Measurements from ENCODE around the gene MDH2.
"Not testable (repeated sequence)": the region's sequence is repeated elsewhere in the genome, so short reads cannot be mapped to it uniquely, and the experiment has no call there.

Gene MDH2

GRCh38 chr7:76047305-76047810 is 548 bp upstream of the MDH2 start:
- peak; percentile 51 to 62 (median 57) for DNase-seq

GRCh38 chr7:76048668-76048988 is 722 bp downstream of the MDH2 start:
- DNase-seq = no peak

DNA sequence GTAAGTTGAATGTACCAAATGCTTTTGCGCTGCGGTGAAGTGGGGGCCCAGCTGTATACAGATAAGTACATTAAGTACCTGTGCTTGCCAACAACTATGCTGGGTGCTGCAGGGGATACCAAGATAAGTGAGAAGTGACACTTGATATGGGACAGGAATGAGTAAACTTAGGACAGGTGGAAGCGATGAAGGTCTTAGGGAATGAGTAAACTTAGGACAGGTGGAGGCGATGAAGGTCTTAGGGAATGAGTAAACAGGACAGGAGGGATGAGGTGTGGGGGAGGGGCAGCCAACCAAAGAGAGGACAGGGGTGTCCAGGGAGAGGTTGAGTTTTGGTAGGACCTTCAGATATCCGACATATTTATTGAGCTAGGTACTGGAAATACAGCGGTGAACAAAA is 1.4 kb downstream of the MDH2 start:
- no peak for DNase-seq

GRCh38 chr7:76050545-76050944 is 2.6 kb downstream of the MDH2 start:
- DNase-seq = no peak

DNA sequence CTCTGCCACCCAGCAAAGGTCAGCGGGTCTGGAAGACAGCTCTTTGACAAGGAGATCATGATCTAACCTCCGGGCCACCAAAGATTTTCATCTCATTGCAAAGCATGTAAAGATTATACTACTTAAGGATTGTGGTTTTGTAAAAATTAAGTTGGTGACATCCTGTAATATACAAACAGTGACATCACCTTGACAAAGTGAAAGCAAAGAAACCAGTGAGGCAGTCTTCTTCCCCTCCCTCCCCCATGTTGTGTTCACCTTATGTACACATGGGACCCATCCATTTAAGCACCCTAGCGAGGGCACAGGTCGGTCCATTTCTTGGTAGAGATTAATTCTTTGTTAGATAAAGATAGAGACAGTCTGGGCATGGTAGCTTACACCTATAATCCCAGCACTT is 3.9 kb downstream of the MDH2 start:
- DNase-seq = no peak

GRCh38 chr7:76052681-76053080 is 4.8 kb downstream of the MDH2 start:
- DNase-seq = not testable (repeated sequence)

DNA sequence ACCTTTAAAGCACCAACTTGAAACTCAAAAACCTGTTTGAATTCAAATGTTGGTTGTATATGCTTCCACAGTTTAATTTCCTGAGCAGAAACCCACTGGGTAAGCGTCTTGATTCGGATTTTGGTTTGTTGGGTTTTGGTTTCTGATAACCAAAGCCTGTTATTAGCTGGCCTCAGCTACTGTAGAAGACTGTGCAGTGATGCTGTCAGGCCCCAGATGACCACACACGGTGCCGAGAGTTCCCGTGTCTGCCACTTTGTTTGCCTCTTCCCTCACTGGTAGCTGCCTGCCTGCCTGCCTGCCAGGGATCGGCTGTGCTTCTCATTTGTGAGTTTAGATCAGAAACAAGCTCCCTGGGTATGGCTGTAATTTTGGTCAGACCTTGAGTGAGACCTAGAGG is 5.6 kb downstream of the MDH2 start:
- no peak for DNase-seq

- DNase-seq = peak in 1 of 4 experiments; percentile 11
Measured at GRCh38 chr7:76054123-76055120, 6.5 kb downstream of the MDH2 start.

- no peak for DNase-seq
Measured at GRCh38 chr7:76056241-76056640, 8.3 kb downstream of the MDH2 start.

GRCh38 chr7:76057103-76057812 is 9.4 kb downstream of the MDH2 start:
- DNase-seq = no peak

DNA sequence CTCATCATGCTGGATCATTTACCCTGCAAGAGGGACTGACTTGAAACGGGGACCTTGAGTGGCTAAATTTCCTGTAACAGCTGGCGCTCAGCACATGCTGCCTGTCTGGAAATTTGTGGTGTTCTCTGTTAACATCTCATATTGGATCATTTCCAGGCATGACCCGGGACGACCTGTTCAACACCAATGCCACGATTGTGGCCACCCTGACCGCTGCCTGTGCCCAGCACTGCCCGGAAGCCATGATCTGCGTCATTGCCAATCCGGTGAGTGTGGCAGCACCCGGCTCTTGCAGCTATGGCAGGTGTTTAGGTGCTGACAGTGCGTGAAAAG is 9.9 kb downstream of the MDH2 start:
- no peak for DNase-seq

GRCh38 chr7:76058745-76059144 is 10.8 kb downstream of the MDH2 start:
- DNase-seq = not testable (repeated sequence)

DNA sequence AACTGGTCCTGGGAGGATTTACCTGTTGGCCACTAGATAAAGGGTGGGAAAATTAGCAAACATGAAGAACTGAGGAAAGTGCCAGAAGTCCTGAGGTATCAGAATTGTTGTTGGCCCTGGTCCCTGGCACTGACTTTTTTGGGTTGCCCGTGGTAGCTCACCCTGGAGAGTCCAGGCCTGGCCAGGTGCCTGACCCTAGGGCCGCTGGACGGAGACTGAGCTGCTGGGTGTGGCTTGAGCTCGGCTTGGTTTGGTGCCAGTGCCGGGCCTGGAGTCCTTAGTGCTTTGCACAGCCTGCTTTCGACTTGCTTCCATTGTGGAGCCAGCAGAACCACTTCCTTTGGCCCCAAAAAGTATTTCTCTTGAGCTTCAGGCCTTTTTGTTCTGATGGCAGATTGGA is 12.9 kb downstream of the MDH2 start:
- DNase-seq = no peak

DNA sequence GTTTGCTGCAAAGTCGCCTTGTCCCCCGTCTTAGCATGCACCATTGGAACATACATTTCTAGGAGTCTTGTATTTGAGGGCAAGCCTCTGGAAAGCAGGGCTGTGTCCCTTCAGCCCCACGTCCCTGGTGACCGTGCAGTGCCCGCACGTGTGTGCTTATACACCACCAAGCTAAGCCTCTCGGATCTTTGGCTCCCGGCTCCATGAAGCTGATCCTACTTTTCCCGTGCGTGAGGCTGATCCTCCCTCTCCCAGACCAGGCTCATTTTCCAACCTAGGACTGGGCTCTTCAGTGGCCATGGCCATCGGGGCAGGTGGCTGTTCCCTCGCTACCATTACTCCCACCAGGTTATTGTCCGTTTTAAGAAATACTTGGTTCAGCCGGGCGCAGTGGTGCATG is 14.3 kb downstream of the MDH2 start:
- no peak for DNase-seq

GRCh38 chr7:76063114-76063513 is 15.2 kb downstream of the MDH2 start:
- no peak for DNase-seq

DNA sequence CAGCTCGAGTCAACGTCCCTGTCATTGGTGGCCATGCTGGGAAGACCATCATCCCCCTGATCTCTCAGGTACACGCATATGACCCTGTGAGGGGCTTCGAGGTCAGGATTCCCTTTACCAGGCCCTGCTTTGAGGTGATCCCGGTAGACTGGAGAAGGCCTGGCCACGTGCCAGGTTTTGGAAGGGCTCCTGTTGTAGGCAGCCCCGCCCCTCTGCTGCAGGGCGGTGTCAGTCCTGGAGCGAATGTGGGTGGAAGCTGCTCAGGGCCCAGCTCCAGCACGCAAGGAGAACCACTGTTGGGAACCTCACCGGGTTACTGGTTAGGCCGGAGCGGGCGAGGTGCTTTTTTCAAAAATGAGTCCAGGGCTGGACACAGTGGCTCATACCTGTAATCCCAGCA is 15.6 kb downstream of the MDH2 start:
- DNase-seq = no peak

- DNase-seq = no peak
Measured at GRCh38 chr7:76064208-76064970, 16.5 kb downstream of the MDH2 start.

GRCh38 chr7:76065016-76065612 is 17.2 kb downstream of the MDH2 start:
- DNase-seq = no peak

- no peak for DNase-seq
Measured at GRCh38 chr7:76066716-76067503, 19.0 kb downstream of the MDH2 start.

- DNase-seq = peak; percentile 64 to 87 (median 76)
Measured at GRCh38 chr7:76069238-76069638, 21.3 kb downstream of the MDH2 start.

- DNase-seq = no peak
Measured at GRCh38 chr7:76071316-76072242, 23.7 kb downstream of the MDH2 start.

Data from suppressor macrophage (primary cell).